HepG2 (cell line): ENCODE results near the gene RASSF4. TPM values are rescaled to one million over a fixed set of nuclear protein-coding genes. Genes with fewer than 3 reads are reported as not detected.

Experiments used
- BRD4 ChIP-seq: sonication (generic); formaldehyde crosslinking; IDR thresholded peaks from 2 replicates; pipeline ENCODE4 v1.4.0; 2020; ENCODE audit warnings: missing genetic modification reagents
- FOXK2 ChIP-seq: fragments of 450-650 bp; IDR thresholded peaks from 2 replicates; pipeline ENCODE4 v1.6.1; 2016
- HBP1 ChIP-seq: IDR thresholded peaks from 2 replicates; pipeline ENCODE4 v1.6.1; 2016; ENCODE audit warnings: low read depth, control low read depth
- HMGA1 ChIP-seq: sonication (generic); formaldehyde crosslinking; conservative IDR thresholded peaks from 2 replicates; pipeline ENCODE4 v1.4.0; 2020; ENCODE audit warnings: missing genetic modification reagents
- NFAT5 ChIP-seq: sonication (generic); formaldehyde crosslinking; IDR thresholded peaks from 2 replicates; pipeline ENCODE4 v1.4.0; 2020; ENCODE audit warnings: missing genetic modification reagents
- NR2F6 ChIP-seq, 2 experiments: IDR thresholded peaks; 2 replicates each; pipeline ENCODE4 v1.6.1; 2016; ENCODE audit warnings: antibody characterized with exemption in 1 of 2, mild to moderate bottlenecking in 1 of 2
- POLR2AphosphoS2 ChIP-seq: IDR thresholded peaks from 2 replicates; pipeline ENCODE4 v1.6.1; 2011; ENCODE audit warnings: low read depth, low read length, improper control_type of control experiment
- RBM39 ChIP-seq: fragments of 200-400 bp; formaldehyde crosslinking; IDR thresholded peaks from one replicate; pipeline ENCODE4 v1.6.1; 2018; ENCODE audit warnings: antibody characterized with exemption, mild to moderate bottlenecking, low read depth, low read length; ENCODE audit not compliant: poor library complexity, severe bottlenecking
- RORA ChIP-seq: sonication (generic); formaldehyde crosslinking; IDR thresholded peaks from 2 replicates; pipeline ENCODE4 v1.5.0; 2020; ENCODE audit warnings: mild to moderate bottlenecking, missing genetic modification reagents, moderate library complexity
- SCMH1 ChIP-seq: sonication (generic); formaldehyde crosslinking; IDR thresholded peaks from 2 replicates; pipeline ENCODE4 v1.9.0; 2021; ENCODE audit warnings: missing genetic modification reagents, mild to moderate bottlenecking, borderline replicate concordance
- THAP11 ChIP-seq: IDR thresholded peaks from 2 replicates; pipeline ENCODE4 v1.6.1; 2016; ENCODE audit warnings: missing biosample characterization, missing genetic modification reagents
- TOPORS ChIP-seq: sonication (generic); formaldehyde crosslinking; IDR thresholded peaks from 2 replicates; pipeline ENCODE4 v1.8.0; 2023; ENCODE audit warnings: mild to moderate bottlenecking, missing genetic modification reagents
- ZBTB14 ChIP-seq: sonication (generic); formaldehyde crosslinking; IDR thresholded peaks from 2 replicates; pipeline ENCODE4 v1.4.0; 2020; ENCODE audit warnings: missing genetic modification reagents
- ZFP36L2 ChIP-seq: sonication (generic); formaldehyde crosslinking; IDR thresholded peaks from 2 replicates; pipeline ENCODE4 v1.4.0; 2020; ENCODE audit warnings: missing genetic modification reagents
- ZNF558 ChIP-seq: sonication (generic); formaldehyde crosslinking; IDR thresholded peaks from 2 replicates; pipeline ENCODE4 v1.9.0; 2022; ENCODE audit warnings: mild to moderate bottlenecking, missing genetic modification reagents, borderline replicate concordance
- ZNF580 ChIP-seq: IDR thresholded peaks from 2 replicates; pipeline ENCODE4 v1.6.1; 2016; ENCODE audit warnings: low read depth, borderline replicate concordance
- ZNF607 ChIP-seq: sonication (generic); formaldehyde crosslinking; IDR thresholded peaks from 2 replicates; pipeline ENCODE4 v1.5.1; 2020; ENCODE audit warnings: missing genetic modification reagents, mild to moderate bottlenecking, borderline replicate concordance
- ZNF776 ChIP-seq: sonication (generic); formaldehyde crosslinking; IDR thresholded peaks from 2 replicates; pipeline ENCODE4 v1.4.0; 2020; ENCODE audit warnings: mild to moderate bottlenecking, missing genetic modification reagents
- polyA plus RNA-seq, 8 experiments: library from polyadenylated mRNA; depleted of rRNA in 3 of 8; stranded (reverse) in 7 of 8; unstranded in 1 of 8; fragments of >200 nt; fragmentation: Illumina TruSeq in 4 of 8; extraction: Trizol in 4 of 8; gene quantifications; 2 replicates each; pipeline versions ENCODE4 v1.2.1 to v1.2.3, GENCODE V29; 2011 to 2016; ENCODE audit warnings: low read depth in 4 of 8, missing spikeins in 1 of 8, mixed read lengths in 1 of 8; ENCODE audit not compliant: insufficient read depth in 1 of 8
- total RNA-seq, 5 experiments: library from RNA; depleted of rRNA; stranded (reverse); fragments of >200 nt; fragmentation: Illumina TruSeq; extraction: Trizol; gene quantifications; 2 replicates each; pipeline ENCODE4 v1.2.3, GENCODE V29; 2016; ENCODE audit warnings: low read depth in 1 of 5

The RASSF4 gene
- total and polyA plus RNA-seq, 2 of the 13 experiments (the other 11 are each of a cell fraction or from before 2014, with no cell fraction given): 34.0 to 51.7 TPM

- peak; percentile 49; the same call in 1 of the 2 replicates for TF ChIP-seq NFAT5 (CRISPR knock-in tag)
- TF ChIP-seq ZNF776 (CRISPR knock-in tag): peak; percentile 36; the same call in 1 of the 2 replicates
- TF ChIP-seq TOPORS (CRISPR knock-in tag): peak; percentile 69; the same call in 1 of the 2 replicates
- TF ChIP-seq ZFP36L2: no peak
- 0 out of 2 replicates have a peak, but pooled peaks have one; percentile 62 for TF ChIP-seq BRD4 (CRISPR knock-in tag)
- no peak for TF ChIP-seq HBP1 (CRISPR knock-in tag)
- peak; percentile 50; the same call in 1 of the 2 replicates for TF ChIP-seq ZBTB14 (CRISPR knock-in tag)
- TF ChIP-seq SCMH1: no peak
- TF ChIP-seq HMGA1: no peak
- TF ChIP-seq ZNF558: peak; percentile 45; the same call in 1 of the 2 replicates
- peak; percentile 66; the same call in 1 of the 2 replicates for TF ChIP-seq ZNF607 (CRISPR knock-in tag)
- peak; percentile 77 for TF ChIP-seq RBM39
- TF ChIP-seq RORA (CRISPR knock-in tag): no peak
- no peak for TF ChIP-seq NR2F6 (IDR thresholded peaks at IDR 0.05)
- peak; percentile 61; the same call in 1 of the 2 replicates for TF ChIP-seq NR2F6 (CRISPR knock-in tag; IDR thresholded peaks at IDR 0.05)
- peak; percentile 45; the same call in 1 of the 2 replicates for TF ChIP-seq THAP11 (CRISPR knock-in tag)
- TF ChIP-seq ZNF580: no peak; the same call in 1 of the 2 replicates
- TF ChIP-seq FOXK2: no peak
- no peak for TF ChIP-seq POLR2AphosphoS2
Measured at GRCh38 chr10:44959247-44960087, at the start of gene RASSF4 (continued).
